Naive thymus-derived CD8-positive, alpha-beta T cell (primary cell): ENCODE results near the gene AGAP1. TPM values are rescaled to one million over a fixed set of nuclear protein-coding genes. Genes with fewer than 3 reads are reported as not detected.

Experiments used
- ATAC-seq, 2 donors: fragments of 150-1000 bp; cut with Tn5 transposase in 1 of 2; sonication (Bioruptor Pico), chemical (Tn5 transposase) in 1 of 2; 1 replicate in 1 of 2; 2 replicates in 1 of 2; pipeline ENCODE4 v1.10.0; 2021; ENCODE audit warnings: mild to moderate bottlenecking in 2 of 2, moderate library complexity in 2 of 2
- POLR2A ChIA-PET: fragments of 350-600 bp; sonication (Branson Sonifier 250); formaldehyde crosslinking; loops from one replicate; lab custom pipeline; 2021; ENCODE audit warnings: antibody characterized with exemption; lab: Charles Lee
- DNase-seq, 10 donors: peaks; one replicate each; pipeline versions ENCODE4 v3.0.0 to v3.0.0-alpha.2; 2020 to 2022
- H3K27ac Mint-ChIP-seq, 10 donors: one replicate each; pipeline ENCODE4 v1.8.0; 2020 to 2022; ENCODE audit warnings: mild to moderate bottlenecking in 10 of 10, mixed read lengths in 10 of 10, moderate library complexity in 4 of 10, inconsistent platforms in 1 of 10
- H3K27me3 Mint-ChIP-seq, 5 donors: one replicate each; pipeline ENCODE4 v1.8.0; 2021 to 2022; ENCODE audit warnings: mixed read lengths in 5 of 5
- H3K36me3 Mint-ChIP-seq, 3 donors: one replicate each; pipeline ENCODE4 v1.8.0; 2020 to 2022; ENCODE audit warnings: mixed read lengths in 3 of 3, mild to moderate bottlenecking in 2 of 3, inconsistent platforms in 1 of 3
- H3K4me1 Mint-ChIP-seq, 4 donors: one replicate each; pipeline ENCODE4 v1.8.0; 2021 to 2022; ENCODE audit warnings: mixed read lengths in 4 of 4
- H3K4me3 Mint-ChIP-seq, 10 donors: one replicate each; pipeline ENCODE4 v1.8.0; 2020 to 2022; ENCODE audit warnings: mild to moderate bottlenecking in 10 of 10, mixed read lengths in 10 of 10, moderate library complexity in 6 of 10, inconsistent platforms in 1 of 10
- H3K9me3 Mint-ChIP-seq, 9 donors: one replicate each; pipeline ENCODE4 v1.8.0; 2020 to 2022; ENCODE audit warnings: mixed read lengths in 9 of 9, mild to moderate bottlenecking in 3 of 9, inconsistent platforms in 1 of 9, moderate library complexity in 1 of 9
- polyA plus RNA-seq, 3 donors: library from polyadenylated mRNA; unstranded; fragments of 300-500 nt; fragmentation: Illumina TruSeq; gene quantifications; one replicate each; pipeline ENCODE4 v1.2.3, GENCODE V29; 2021
- total RNA-seq, 8 experiments: library from RNA in 2 of 8; stranded (reverse) in 2 of 8; gene quantifications; one replicate each; pipeline ENCODE4 v1.2.3 and lab custom pipeline; 2021 to 2026

The AGAP1 gene
- total and polyA plus RNA-seq, 5 experiments from 2014 or later, result 0.03 to 0.52 (median 0.29) TPM; not detected in 1

- no peak overlapping the region for H3K4me3 Mint-ChIP-seq
- H3K27ac Mint-ChIP-seq, result no peak overlapping the region
- no peak for DNase-seq
- peaks cover 0 to 15% (median 0%) of the 10 kb centered on the region in 4 donors for H3K4me1 Mint-ChIP-seq
- no peaks in the 10 kb centered on the region for H3K9me3 Mint-ChIP-seq
- ATAC-seq, result no peak
- POLR2A ChIA-PET, result no interaction called here
- no peaks in the 10 kb centered on the region for H3K36me3 Mint-ChIP-seq
- H3K27me3 Mint-ChIP-seq, result peaks cover 2 to 23% (median 9%) of the 10 kb centered on the region in 5 donors
Observed at GRCh38 chr2:235688511-235689426, 194.9 kb downstream of the AGAP1 start.

- Mint-ChIP-seq H3K27me3 (peaks cover 2 to 23% (median 9%) of the 10 kb centered on the region in 5 donors), H3K4me1 (peaks cover 0 to 15% (median 0%) of the 10 kb centered on the region in 4 donors), H3K27ac (no peak overlapping the region), H3K4me3 (no peak overlapping the region), H3K9me3 (no peaks in the 10 kb centered on the region), H3K36me3 (no peaks in the 10 kb centered on the region)
- POLR2A ChIA-PET, result no interaction called here
- ATAC-seq, result no peak
- DNase-seq, result no peak
Observed at GRCh38 chr2:235689427-235689853, 195.6 kb downstream of the AGAP1 start.

GRCh38 chr2:235690082-235690808 is 196.4 kb downstream of the AGAP1 start:
- H3K4me3 Mint-ChIP-seq, result no peak overlapping the region
- POLR2A ChIA-PET, result no interaction called here
- H3K27ac Mint-ChIP-seq, result no peak overlapping the region
- ATAC-seq (no peak), DNase-seq (no peak)
- no peaks in the 10 kb centered on the region for H3K36me3 Mint-ChIP-seq
- H3K4me1 Mint-ChIP-seq, result peaks cover 0 to 8% (median 0%) of the 10 kb centered on the region in 4 donors
- H3K27me3 Mint-ChIP-seq, result peaks cover 2 to 23% (median 9%) of the 10 kb centered on the region in 5 donors
- no peaks in the 10 kb centered on the region for H3K9me3 Mint-ChIP-seq

- DNase-seq (no peak), ATAC-seq (no peak)
- H3K4me1 Mint-ChIP-seq, result peaks cover 0 to 2% (median 0%) of the 10 kb centered on the region in 4 donors
- no peak overlapping the region for H3K27ac Mint-ChIP-seq
- POLR2A ChIA-PET, result no interaction called here
- peaks cover 2 to 21% (median 9%) of the 10 kb centered on the region in 5 donors for H3K27me3 Mint-ChIP-seq
- H3K36me3 Mint-ChIP-seq, result no peaks in the 10 kb centered on the region
- H3K4me3 Mint-ChIP-seq, result no peak overlapping the region
- no peaks in the 10 kb centered on the region for H3K9me3 Mint-ChIP-seq
Observed at GRCh38 chr2:235690809-235691450, 197.1 kb downstream of the AGAP1 start.

GRCh38 chr2:235692076-235692475 is 198.2 kb downstream of the AGAP1 start:
- H3K27me3 Mint-ChIP-seq, result peaks cover 2 to 15% (median 9%) of the 10 kb centered on the region in 5 donors
- H3K4me1 Mint-ChIP-seq, result no peaks in the 10 kb centered on the region
- H3K4me3 Mint-ChIP-seq, result no peak overlapping the region
- H3K27ac Mint-ChIP-seq, result no peak overlapping the region
- H3K36me3 Mint-ChIP-seq, result no peaks in the 10 kb centered on the region
- POLR2A ChIA-PET, result no interaction called here
- H3K9me3 Mint-ChIP-seq, result no peaks in the 10 kb centered on the region
- ATAC-seq, result no peak
- no peak for DNase-seq

- POLR2A ChIA-PET, result no interaction called here
- H3K4me1 Mint-ChIP-seq, result no peaks in the 10 kb centered on the region
- no peaks in the 10 kb centered on the region for H3K36me3 Mint-ChIP-seq
- H3K27ac Mint-ChIP-seq, result no peak overlapping the region
- H3K4me3 Mint-ChIP-seq, result no peak overlapping the region
- DNase-seq (no peak), ATAC-seq (no peak)
- H3K27me3 Mint-ChIP-seq, result peaks cover 2 to 15% (median 9%) of the 10 kb centered on the region in 5 donors
- no peaks in the 10 kb centered on the region for H3K9me3 Mint-ChIP-seq
Observed at GRCh38 chr2:235692671-235693171, 198.9 kb downstream of the AGAP1 start.

GRCh38 chr2:235693279-235693678 is 199.4 kb downstream of the AGAP1 start:
- H3K27ac Mint-ChIP-seq, result no peak overlapping the region
- H3K4me1 Mint-ChIP-seq, result no peaks in the 10 kb centered on the region
- DNase-seq, result no peak
- POLR2A ChIA-PET, result no interaction called here
- no peaks in the 10 kb centered on the region for H3K36me3 Mint-ChIP-seq
- no peaks in the 10 kb centered on the region for H3K9me3 Mint-ChIP-seq
- no peak for ATAC-seq
- peaks cover 2 to 12% (median 5%) of the 10 kb centered on the region in 5 donors for H3K27me3 Mint-ChIP-seq
- no peak overlapping the region for H3K4me3 Mint-ChIP-seq

- Mint-ChIP-seq H3K4me3 (no peak overlapping the region), H3K9me3 (no peaks in the 10 kb centered on the region), H3K4me1 (no peaks in the 10 kb centered on the region), H3K27me3 (peaks cover 0 to 8% (median 3%) of the 10 kb centered on the region in 5 donors), H3K36me3 (no peaks in the 10 kb centered on the region), H3K27ac (no peak overlapping the region)
- DNase-seq (no peak), ATAC-seq (no peak)
- POLR2A ChIA-PET, result no interaction called here
Observed at GRCh38 chr2:235694721-235695601, 201.1 kb downstream of the AGAP1 start.

GRCh38 chr2:235695602-235695895 is 201.7 kb downstream of the AGAP1 start:
- Mint-ChIP-seq H3K4me3 (no peak overlapping the region), H3K27me3 (peaks cover 0 to 5% (median 3%) of the 10 kb centered on the region in 5 donors), H3K9me3 (no peaks in the 10 kb centered on the region), H3K4me1 (no peaks in the 10 kb centered on the region), H3K36me3 (no peaks in the 10 kb centered on the region), H3K27ac (no peak overlapping the region)
- DNase-seq (no peak), ATAC-seq (no peak)
- POLR2A ChIA-PET, result no interaction called here

- H3K9me3 Mint-ChIP-seq, result no peaks in the 10 kb centered on the region
- H3K4me3 Mint-ChIP-seq, result no peak overlapping the region
- POLR2A ChIA-PET, result no interaction called here
- H3K4me1 Mint-ChIP-seq, result no peaks in the 10 kb centered on the region
- peaks cover 0 to 5% (median 1%) of the 10 kb centered on the region in 5 donors for H3K27me3 Mint-ChIP-seq
- H3K36me3 Mint-ChIP-seq, result no peaks in the 10 kb centered on the region
- H3K27ac Mint-ChIP-seq, result no peak overlapping the region
- DNase-seq (no peak), ATAC-seq (no peak)
Observed at GRCh38 chr2:235697041-235697440, 203.2 kb downstream of the AGAP1 start.

GRCh38 chr2:235698028-235698427 is 204.2 kb downstream of the AGAP1 start:
- no peaks in the 10 kb centered on the region for H3K4me1 Mint-ChIP-seq
- POLR2A ChIA-PET, result no interaction called here
- DNase-seq (no peak), ATAC-seq (no peak)
- no peaks in the 10 kb centered on the region for H3K9me3 Mint-ChIP-seq
- H3K27me3 Mint-ChIP-seq, result peaks cover 0 to 6% (median 1%) of the 10 kb centered on the region in 5 donors
- no peaks in the 10 kb centered on the region for H3K36me3 Mint-ChIP-seq
- no peak overlapping the region for H3K4me3 Mint-ChIP-seq
- H3K27ac Mint-ChIP-seq, result no peak overlapping the region

GRCh38 chr2:235698491-235698890 is 204.6 kb downstream of the AGAP1 start:
- no peak for DNase-seq
- Mint-ChIP-seq H3K27me3 (peaks cover 0 to 6% (median 1%) of the 10 kb centered on the region in 5 donors), H3K9me3 (no peaks in the 10 kb centered on the region), H3K4me1 (no peaks in the 10 kb centered on the region), H3K4me3 (no peak overlapping the region), H3K36me3 (no peaks in the 10 kb centered on the region), H3K27ac (no peak overlapping the region)
- POLR2A ChIA-PET, result no interaction called here
- ATAC-seq, result no peak
